ENCODE measurements around the gene EPB41. TPM values are rescaled to one million over a fixed set of nuclear protein-coding genes. Genes with fewer than 3 reads are reported as not detected.

The EPB41 gene
- total RNA-seq, 4 donors from 2014 or later = 16.7 to 30.8 (median 21.7) TPM

DNA sequence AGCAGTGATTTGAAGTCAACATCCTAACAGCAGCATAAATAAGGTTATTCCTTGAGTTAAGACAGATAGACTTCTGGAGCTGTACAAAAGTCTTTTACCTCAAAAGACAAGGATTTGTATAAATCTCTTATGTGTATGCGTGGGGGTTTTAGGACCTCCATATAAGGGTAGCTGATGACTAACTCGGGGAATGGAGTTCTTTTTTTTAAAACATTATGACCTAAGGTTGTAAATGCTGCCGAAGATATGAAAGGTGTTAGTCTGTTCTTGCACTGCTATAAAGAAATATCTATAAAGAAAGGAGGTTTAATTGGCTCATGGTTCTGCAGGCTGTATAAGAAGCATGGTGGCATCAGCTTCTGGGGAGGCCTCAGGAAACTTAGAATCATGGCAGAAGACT lies 90.4 kb downstream of the EPB41 start:
- H3K27ac ChIP-seq = no peak overlapping the region
- no peak for ATAC-seq
- 85 to 86% methylated on average over 3 of the region's 3 CpGs for WGBS, 2 donors (ENCODE audit: low coverage in 1 of 2)
- H3K4me1 ChIP-seq = no peaks in the 10 kb centered on the region
- no peaks in the 10 kb centered on the region for H3K27me3 ChIP-seq
- TF ChIP-seq EP300 (IDR thresholded peaks at IDR 0.05) = no peak
- no peaks in the 10 kb centered on the region for H3K9me3 ChIP-seq
- no peak overlapping the region for H3K4me3 ChIP-seq
- no peaks in the 10 kb centered on the region for H3K36me3 ChIP-seq

DNA sequence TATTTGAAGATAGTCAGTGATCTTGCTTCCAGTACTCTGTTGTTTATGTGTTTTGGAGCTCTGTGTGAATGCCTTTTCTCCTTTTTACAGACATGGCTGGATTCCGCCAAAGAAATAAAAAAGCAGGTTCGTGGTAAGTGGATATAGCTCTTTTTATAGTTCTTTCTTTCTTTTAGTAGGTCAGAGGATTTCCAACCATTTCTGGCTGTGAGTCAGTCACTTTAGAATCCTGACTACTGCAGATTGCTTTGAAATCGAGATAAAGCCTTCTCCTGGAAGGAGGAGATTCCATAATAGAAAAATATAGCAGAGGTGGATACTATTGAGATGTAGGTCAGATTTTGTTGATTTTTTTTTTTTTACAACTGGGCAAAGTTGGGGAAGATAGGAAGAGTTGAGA lies 97.4 kb downstream of the EPB41 start:
- no peaks in the 10 kb centered on the region for H3K27me3 ChIP-seq
- no peaks in the 10 kb centered on the region for H3K9me3 ChIP-seq
- H3K27ac ChIP-seq = no peak overlapping the region
- ATAC-seq = no peak
- TF ChIP-seq POLR2A (IDR thresholded peaks at IDR 0.05) = no peak
- TF ChIP-seq EP300 (IDR thresholded peaks at IDR 0.05) = no peak
- no peak for TF ChIP-seq POLR2AphosphoS5 (IDR thresholded peaks at IDR 0.05)
- TF ChIP-seq, protein P1, sequence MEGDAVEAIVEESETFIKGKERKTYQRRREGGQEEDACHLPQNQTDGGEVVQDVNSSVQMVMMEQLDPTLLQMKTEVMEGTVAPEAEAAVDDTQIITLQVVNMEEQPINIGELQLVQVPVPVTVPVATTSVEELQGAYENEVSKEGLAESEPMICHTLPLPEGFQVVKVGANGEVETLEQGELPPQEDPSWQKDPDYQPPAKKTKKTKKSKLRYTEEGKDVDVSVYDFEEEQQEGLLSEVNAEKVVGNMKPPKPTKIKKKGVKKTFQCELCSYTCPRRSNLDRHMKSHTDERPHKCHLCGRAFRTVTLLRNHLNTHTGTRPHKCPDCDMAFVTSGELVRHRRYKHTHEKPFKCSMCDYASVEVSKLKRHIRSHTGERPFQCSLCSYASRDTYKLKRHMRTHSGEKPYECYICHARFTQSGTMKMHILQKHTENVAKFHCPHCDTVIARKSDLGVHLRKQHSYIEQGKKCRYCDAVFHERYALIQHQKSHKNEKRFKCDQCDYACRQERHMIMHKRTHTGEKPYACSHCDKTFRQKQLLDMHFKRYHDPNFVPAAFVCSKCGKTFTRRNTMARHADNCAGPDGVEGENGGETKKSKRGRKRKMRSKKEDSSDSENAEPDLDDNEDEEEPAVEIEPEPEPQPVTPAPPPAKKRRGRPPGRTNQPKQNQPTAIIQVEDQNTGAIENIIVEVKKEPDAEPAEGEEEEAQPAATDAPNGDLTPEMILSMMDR (IDR thresholded peaks at IDR 0.05) = no peak
- 70 to 71% methylated on average over 3 of the region's 3 CpGs for WGBS, 2 donors (ENCODE audit: low coverage in 1 of 2)
- H3K4me3 ChIP-seq = no peak overlapping the region
- no peaks in the 10 kb centered on the region for H3K36me3 ChIP-seq
- no peaks in the 10 kb centered on the region for H3K4me1 ChIP-seq

DNA sequence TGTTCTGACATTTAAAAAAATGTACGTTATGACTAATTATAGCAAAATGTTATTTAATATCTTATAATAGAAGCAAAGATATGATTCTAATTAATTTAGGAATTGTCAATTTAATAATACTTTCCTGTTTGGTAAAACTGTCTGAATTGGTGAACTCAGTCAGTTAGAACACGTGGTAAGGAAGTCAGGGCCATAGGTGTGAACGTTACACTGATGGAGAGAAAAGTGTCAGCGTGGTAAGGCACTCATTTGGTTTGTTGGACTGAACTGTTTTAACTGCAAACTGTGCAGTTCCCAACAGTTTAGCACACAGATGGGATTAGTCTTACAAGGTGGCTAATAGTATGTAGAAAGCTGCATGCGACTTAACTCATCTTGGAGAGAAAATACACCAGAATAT lies 102.9 kb downstream of the EPB41 start:
- TF ChIP-seq, protein P1 (IDR thresholded peaks at IDR 0.05) = no peak
- no peak for TF ChIP-seq EP300 (IDR thresholded peaks at IDR 0.05)
- TF ChIP-seq POLR2AphosphoS5 (IDR thresholded peaks at IDR 0.05) = no peak
- TF ChIP-seq POLR2A (IDR thresholded peaks at IDR 0.05) = no peak
- Histone ChIP-seq H3K27ac (no peak overlapping the region), H3K9me3 (no peaks in the 10 kb centered on the region), H3K4me1 (no peaks in the 10 kb centered on the region), H3K4me3 (no peak overlapping the region), H3K27me3 (no peaks in the 10 kb centered on the region), H3K36me3 (peaks cover 0 to 5% of the 10 kb centered on the region in 2 donors)
- ATAC-seq = no peak
- 66 to 74% methylated on average over 5 of the region's 5 CpGs for WGBS, 2 donors (ENCODE audit: low coverage in 1 of 2)

DNA sequence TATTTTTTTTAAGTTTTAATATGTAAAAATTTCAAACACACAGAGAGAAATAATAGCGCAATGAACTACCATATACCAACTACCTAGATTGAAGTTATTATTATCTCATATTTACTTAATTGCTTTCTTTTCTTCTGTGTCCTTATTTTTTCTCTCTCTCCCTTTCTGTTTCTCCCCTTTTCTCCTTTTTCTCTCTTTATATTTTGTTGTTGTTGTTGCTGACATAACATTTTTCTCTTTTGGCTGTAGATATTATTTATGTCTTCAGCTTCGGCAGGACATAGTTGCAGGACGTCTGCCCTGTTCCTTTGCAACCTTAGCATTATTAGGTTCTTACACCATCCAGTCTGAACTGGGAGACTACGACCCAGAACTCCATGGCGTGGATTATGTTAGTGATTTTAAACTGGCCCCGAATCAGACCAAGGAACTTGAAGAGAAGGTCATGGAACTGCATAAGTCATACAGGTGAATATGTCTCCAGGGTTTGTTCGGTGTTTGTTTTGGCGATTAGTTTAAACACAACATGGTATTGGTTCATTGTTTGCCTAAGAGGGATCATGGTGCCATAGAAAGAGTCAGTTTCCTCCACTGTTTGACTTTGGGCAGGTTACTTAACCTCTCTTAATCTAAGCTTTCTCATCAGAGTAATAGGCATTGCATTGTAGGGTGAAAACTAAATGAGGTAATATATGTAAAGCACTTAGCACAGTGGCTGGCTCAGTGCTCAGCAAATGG lies 103.8 kb downstream of the EPB41 start:
- Histone ChIP-seq H3K27me3 (no peaks in the 10 kb centered on the region), H3K4me1 (no peaks in the 10 kb centered on the region), H3K36me3 (peaks cover 0 to 5% of the 10 kb centered on the region in 2 donors), H3K27ac (no peak overlapping the region), H3K9me3 (no peaks in the 10 kb centered on the region), H3K4me3 (no peak overlapping the region)
- 87 to 97% methylated on average over 8 of the region's 8 CpGs for WGBS, 2 donors (ENCODE audit: low coverage in 1 of 2)
- no peak for TF ChIP-seq POLR2AphosphoS5 (IDR thresholded peaks at IDR 0.05)
- no peak for ATAC-seq

DNA sequence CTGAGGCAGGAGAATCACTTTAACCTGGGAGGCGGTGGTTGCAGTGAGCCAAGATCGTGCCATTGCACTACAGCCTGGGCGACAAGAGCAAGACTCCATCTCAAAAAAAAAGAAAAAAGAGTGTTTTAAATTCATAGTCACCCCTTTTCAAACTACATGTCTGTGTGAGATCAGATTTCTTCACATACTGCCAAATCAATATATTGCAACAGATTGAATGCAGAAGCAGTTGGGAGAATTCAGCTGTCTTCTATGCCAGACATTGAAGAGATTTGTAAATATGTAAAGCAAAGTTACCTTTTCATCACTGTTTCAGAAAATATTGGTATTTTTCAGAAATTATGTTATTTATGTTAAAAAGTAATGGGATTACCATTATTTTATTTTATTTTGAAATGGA lies 108.3 kb downstream of the EPB41 start:
- no peaks in the 10 kb centered on the region for H3K27me3 ChIP-seq
- H3K36me3 ChIP-seq = peaks cover 0 to 5% of the 10 kb centered on the region in 2 donors
- no peak overlapping the region for H3K27ac ChIP-seq
- WGBS, 2 donors (ENCODE audit: low coverage in 1 of 2) = 95% methylated on average over 3 of the region's 3 CpGs; no CpG with 5 or more reads in 1 of the 2 donors
- TF ChIP-seq, protein P1 (IDR thresholded peaks at IDR 0.05) = no peak
- TF ChIP-seq POLR2AphosphoS5 (IDR thresholded peaks at IDR 0.05) (no peak), POLR2A (IDR thresholded peaks at IDR 0.05) (no peak), EP300 (IDR thresholded peaks at IDR 0.05) (no peak)
- peaks cover 0 to 4% (median 0%) of the 10 kb centered on the region in 3 donors for H3K4me1 ChIP-seq
- H3K9me3 ChIP-seq = no peaks in the 10 kb centered on the region
- no peak overlapping the region for H3K4me3 ChIP-seq
- no peak for ATAC-seq

DNA sequence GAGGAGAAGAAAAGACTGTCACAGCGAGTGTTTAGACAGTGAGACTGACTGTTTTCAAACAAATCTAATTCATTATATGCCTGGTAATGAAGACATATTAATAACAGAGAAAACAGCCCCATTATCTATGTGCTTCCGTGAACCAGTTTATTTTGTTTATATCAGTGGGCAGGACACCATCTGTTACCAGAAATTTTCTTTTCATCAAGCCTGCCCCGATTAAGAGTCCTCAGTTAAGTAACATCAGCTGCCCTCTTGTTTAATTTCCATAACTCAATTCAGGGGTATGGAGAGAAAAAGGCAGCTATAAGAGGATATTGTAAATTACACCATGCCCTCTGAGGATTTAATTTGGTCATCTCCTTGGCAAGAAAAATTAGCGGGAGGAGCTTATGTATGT lies 115.3 kb downstream of the EPB41 start:
- WGBS, 2 donors (ENCODE audit: low coverage in 1 of 2) = 77 to 80% methylated on average over 3 to 4 of the region's 4 CpGs
- Histone ChIP-seq H3K4me3 (no peak overlapping the region), H3K9me3 (no peaks in the 10 kb centered on the region), H3K36me3 (peaks cover 0 to 8% of the 10 kb centered on the region in 2 donors), H3K4me1 (peaks cover 0 to 3% (median 0%) of the 10 kb centered on the region in 3 donors), H3K27ac (no peak overlapping the region), H3K27me3 (no peaks in the 10 kb centered on the region)
- no peak for ATAC-seq
- no peak for TF ChIP-seq POLR2AphosphoS5 (IDR thresholded peaks at IDR 0.05)
- no peak for TF ChIP-seq EP300 (IDR thresholded peaks at IDR 0.05)
- TF ChIP-seq, protein P1 (IDR thresholded peaks at IDR 0.05) = no peak
- TF ChIP-seq POLR2A (IDR thresholded peaks at IDR 0.05) = no peak
